Right lobe of liver (tissue), 4 donors: ENCODE data around the gene EOMES.

Experiments
- POLR2A ChIP-seq: fragments of 450-650 bp; IDR thresholded peaks from one replicate; pipeline ENCODE4 v1.6.1; 2017; ENCODE audit warnings: antibody characterized with exemption, mild to moderate bottlenecking
- TF ChIP-seq, protein P1 (sequence below), 4 donors: fragments of 200-600 bp in 3 of 4; fragments of 450-650 bp in 1 of 4; IDR thresholded peaks; one replicate each; pipeline versions ENCODE4 v1.5.1 to v1.8.0; 2016 to 2022; ENCODE audit warnings: antibody characterized with exemption in 4 of 4, mild to moderate bottlenecking in 2 of 4
- donor health status: DM: no; HTN: no; CAD: no.
- donor health status: DM: no; HTN: no; CAD: no.
- donor health status: DM: no; HTN: yes; CAD: no.

GRCh38 chr3:27726240-27726639 is 4.1 kb upstream of the EOMES start:
- no peak for TF ChIP-seq POLR2A
- TF ChIP-seq, protein P1, sequence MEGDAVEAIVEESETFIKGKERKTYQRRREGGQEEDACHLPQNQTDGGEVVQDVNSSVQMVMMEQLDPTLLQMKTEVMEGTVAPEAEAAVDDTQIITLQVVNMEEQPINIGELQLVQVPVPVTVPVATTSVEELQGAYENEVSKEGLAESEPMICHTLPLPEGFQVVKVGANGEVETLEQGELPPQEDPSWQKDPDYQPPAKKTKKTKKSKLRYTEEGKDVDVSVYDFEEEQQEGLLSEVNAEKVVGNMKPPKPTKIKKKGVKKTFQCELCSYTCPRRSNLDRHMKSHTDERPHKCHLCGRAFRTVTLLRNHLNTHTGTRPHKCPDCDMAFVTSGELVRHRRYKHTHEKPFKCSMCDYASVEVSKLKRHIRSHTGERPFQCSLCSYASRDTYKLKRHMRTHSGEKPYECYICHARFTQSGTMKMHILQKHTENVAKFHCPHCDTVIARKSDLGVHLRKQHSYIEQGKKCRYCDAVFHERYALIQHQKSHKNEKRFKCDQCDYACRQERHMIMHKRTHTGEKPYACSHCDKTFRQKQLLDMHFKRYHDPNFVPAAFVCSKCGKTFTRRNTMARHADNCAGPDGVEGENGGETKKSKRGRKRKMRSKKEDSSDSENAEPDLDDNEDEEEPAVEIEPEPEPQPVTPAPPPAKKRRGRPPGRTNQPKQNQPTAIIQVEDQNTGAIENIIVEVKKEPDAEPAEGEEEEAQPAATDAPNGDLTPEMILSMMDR (IDR thresholded peaks at IDR 0.05), result no peak
